GM12878 (cell line): ENCODE measurements around the gene NPB. TPM values are rescaled to one million over a fixed set of nuclear protein-coding genes. Genes with fewer than 3 reads are reported as not detected.

Experiments used
- ATF3 ChIP-seq: IDR thresholded peaks from 2 replicates; pipeline ENCODE4 v1.6.1; 2011; ENCODE audit warnings: low read depth, mild to moderate bottlenecking, low read length, moderate library complexity, borderline replicate concordance; ENCODE audit errors: extremely low read depth
- CBX5 ChIP-seq: sonication (generic); IDR thresholded peaks from 2 replicates; pipeline ENCODE4 v1.6.1; 2016; ENCODE audit warnings: low read depth, moderate library complexity, mild to moderate bottlenecking, inconsistent platforms
- EZH2 ChIP-seq: IDR thresholded peaks from 2 replicates; pipeline ENCODE4 v1.6.1; 2012; ENCODE audit warnings: low read depth, mild to moderate bottlenecking, control low read depth, inconsistent platforms, low read length, borderline replicate concordance; ENCODE audit not compliant: control insufficient read depth
- GATAD2B ChIP-seq: fragments of 450-650 bp; conservative IDR thresholded peaks from 2 replicates; pipeline ENCODE4 v1.6.1; 2017; ENCODE audit warnings: low read depth, mild to moderate bottlenecking, moderate library complexity
- HDAC2 ChIP-seq: fragments of 200-600 bp; sonication (generic); IDR thresholded peaks from 2 replicates; pipeline ENCODE4 v1.6.1; 2017
- HDGF ChIP-seq: fragments of 450-650 bp; IDR thresholded peaks from 2 replicates; pipeline ENCODE4 v1.6.1; 2016; ENCODE audit warnings: antibody characterized with exemption
- IRF4 ChIP-seq: IDR thresholded peaks from 2 replicates; pipeline ENCODE4 v1.6.1; 2011; ENCODE audit warnings: low read depth, low read length
- JUND ChIP-seq: IDR thresholded peaks from 2 replicates; pipeline ENCODE4 v1.6.1; 2012; ENCODE audit warnings: low read depth, mild to moderate bottlenecking, low read length, improper control_type of control experiment, moderate library complexity
- KAT2A ChIP-seq: conservative IDR thresholded peaks from 2 replicates; pipeline ENCODE4 v1.6.1; 2011; ENCODE audit warnings: low read depth, low read length; ENCODE audit not compliant: control insufficient read depth
- MEF2A ChIP-seq: IDR thresholded peaks from 2 replicates; pipeline ENCODE4 v1.6.1; 2011; ENCODE audit warnings: low read depth, mild to moderate bottlenecking, low read length, moderate library complexity; ENCODE audit not compliant: insufficient read depth
- MTA2 ChIP-seq: fragments of 450-650 bp; IDR thresholded peaks from 2 replicates; pipeline ENCODE4 v1.6.1; 2016; ENCODE audit warnings: low read depth, mild to moderate bottlenecking, moderate library complexity
- NFYB ChIP-seq: IDR thresholded peaks from 2 replicates; pipeline ENCODE4 v1.6.1; 2011; ENCODE audit warnings: low read depth, mild to moderate bottlenecking, low read length, improper control_type of control experiment, moderate library complexity; ENCODE audit not compliant: insufficient read depth
- PAX5 ChIP-seq: IDR thresholded peaks from 2 replicates; pipeline ENCODE4 v1.6.1; 2011; ENCODE audit warnings: low read depth, low read length, borderline replicate concordance
- PML ChIP-seq: IDR thresholded peaks from 2 replicates; pipeline ENCODE4 v1.6.1; 2012; ENCODE audit warnings: low read length, inconsistent platforms
- POLR2AphosphoS2 ChIP-seq: IDR thresholded peaks from 2 replicates; pipeline ENCODE4 v1.6.1; 2011; ENCODE audit warnings: low read depth, mild to moderate bottlenecking, low read length, improper control_type of control experiment, moderate library complexity
- RCOR1 ChIP-seq: conservative IDR thresholded peaks from 2 replicates; pipeline ENCODE4 v1.6.1; 2012; ENCODE audit warnings: low read depth, low read length, improper control_type of control experiment
- SIN3A ChIP-seq: IDR thresholded peaks from 2 replicates; pipeline ENCODE4 v1.6.1; 2012; ENCODE audit warnings: low read depth, low read length, improper control_type of control experiment
- TARDBP ChIP-seq: IDR thresholded peaks from 2 replicates; pipeline ENCODE4 v1.6.1; 2016; ENCODE audit warnings: borderline replicate concordance
- USF2 ChIP-seq: IDR thresholded peaks from 2 replicates; pipeline ENCODE4 v1.6.1; 2011; ENCODE audit warnings: low read depth, low read length, improper control_type of control experiment, borderline replicate concordance
- YBX1 ChIP-seq: fragments of 450-650 bp; IDR thresholded peaks from 2 replicates; pipeline ENCODE4 v1.6.1; 2016; ENCODE audit warnings: antibody characterized with exemption
- ZNF207 ChIP-seq: fragments of 450-650 bp; IDR thresholded peaks from 2 replicates; pipeline ENCODE4 v1.6.1; 2014; ENCODE audit warnings: antibody characterized with exemption, mild to moderate bottlenecking, borderline replicate concordance
- ZSCAN29 ChIP-seq: fragments of 450-650 bp; IDR thresholded peaks from 2 replicates; pipeline ENCODE4 v1.6.1; 2017; ENCODE audit warnings: mild to moderate bottlenecking, moderate library complexity
- polyA plus RNA-seq, 11 experiments: library from polyadenylated mRNA; depleted of rRNA in 4 of 11; unstranded in 6 of 11; stranded (reverse) in 5 of 11; fragments of >200 nt; fragmentation: Nextera tagmentation in 4 of 11; fragmentation: Illumina TruSeq in 1 of 11; extraction: Ambion mirVana in 4 of 11; extraction: Trizol in 1 of 11; gene quantifications; 1 replicate in 1 of 11; 2 replicates in 10 of 11; pipeline versions ENCODE4 v1.2.1 to v1.2.3, GENCODE V29; 2011 to 2016; ENCODE audit warnings: inconsistent platforms in 2 of 11, missing spikeins in 2 of 11, low read depth in 1 of 11
- total RNA-seq, 4 experiments: library from RNA; depleted of rRNA in 3 of 4; stranded (reverse); fragments of >200 nt in 3 of 4; fragmentation: Illumina TruSeq in 1 of 4; extraction: Trizol in 1 of 4; gene quantifications; 2 replicates each; pipeline versions ENCODE4 v1.2.1 to v1.2.3, GENCODE V29; 2013 to 2021
- TF ChIP-seq, protein P1 (sequence below): fragments of 450-650 bp; IDR thresholded peaks from 2 replicates; pipeline ENCODE4 v1.6.1; 2017; ENCODE audit warnings: low read depth, mild to moderate bottlenecking, moderate library complexity
- TF ChIP-seq, protein P2 (sequence below): IDR thresholded peaks from 2 replicates; pipeline ENCODE4 v1.6.1; 2012; ENCODE audit warnings: mild to moderate bottlenecking, low read depth, low read length
- TF ChIP-seq, protein P3 (sequence below): IDR thresholded peaks from 2 replicates; pipeline ENCODE4 v1.6.1; 2012; ENCODE audit warnings: low read depth, low read length, improper control_type of control experiment

The NPB gene
- total and polyA plus RNA-seq, 10 of the 15 experiments (the other 5 are each of a cell fraction or from before 2014, with no cell fraction given): 0.03 to 0.40 (median 0.15) TPM; not detected in 2

GRCh38 chr17:81859906-81860755, 41.9 kb upstream of the NPB start, which contains the start of gene P4HB (continued):
- TF ChIP-seq ATF3: no peak
- TF ChIP-seq PAX5: peak; percentile 9; the same call in 1 of the 2 replicates
- peak; percentile 78; the same call in 1 of the 2 replicates for TF ChIP-seq POLR2AphosphoS2
- TF ChIP-seq CBX5: no peak
- peak; percentile 75 for TF ChIP-seq SIN3A
- TF ChIP-seq ZNF207: peak; percentile 73
- TF ChIP-seq HDAC2: no peak
- TF ChIP-seq, protein P1, sequence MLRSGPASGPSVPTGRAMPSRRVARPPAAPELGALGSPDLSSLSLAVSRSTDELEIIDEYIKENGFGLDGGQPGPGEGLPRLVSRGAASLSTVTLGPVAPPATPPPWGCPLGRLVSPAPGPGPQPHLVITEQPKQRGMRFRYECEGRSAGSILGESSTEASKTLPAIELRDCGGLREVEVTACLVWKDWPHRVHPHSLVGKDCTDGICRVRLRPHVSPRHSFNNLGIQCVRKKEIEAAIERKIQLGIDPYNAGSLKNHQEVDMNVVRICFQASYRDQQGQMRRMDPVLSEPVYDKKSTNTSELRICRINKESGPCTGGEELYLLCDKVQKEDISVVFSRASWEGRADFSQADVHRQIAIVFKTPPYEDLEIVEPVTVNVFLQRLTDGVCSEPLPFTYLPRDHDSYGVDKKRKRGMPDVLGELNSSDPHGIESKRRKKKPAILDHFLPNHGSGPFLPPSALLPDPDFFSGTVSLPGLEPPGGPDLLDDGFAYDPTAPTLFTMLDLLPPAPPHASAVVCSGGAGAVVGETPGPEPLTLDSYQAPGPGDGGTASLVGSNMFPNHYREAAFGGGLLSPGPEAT: 0 out of 2 replicates have a peak, but pooled peaks have one; percentile 20
- TF ChIP-seq GATAD2B: peak; percentile 83
- no peak for TF ChIP-seq IRF4
- no peak for TF ChIP-seq MEF2A
- TF ChIP-seq, protein P2, sequence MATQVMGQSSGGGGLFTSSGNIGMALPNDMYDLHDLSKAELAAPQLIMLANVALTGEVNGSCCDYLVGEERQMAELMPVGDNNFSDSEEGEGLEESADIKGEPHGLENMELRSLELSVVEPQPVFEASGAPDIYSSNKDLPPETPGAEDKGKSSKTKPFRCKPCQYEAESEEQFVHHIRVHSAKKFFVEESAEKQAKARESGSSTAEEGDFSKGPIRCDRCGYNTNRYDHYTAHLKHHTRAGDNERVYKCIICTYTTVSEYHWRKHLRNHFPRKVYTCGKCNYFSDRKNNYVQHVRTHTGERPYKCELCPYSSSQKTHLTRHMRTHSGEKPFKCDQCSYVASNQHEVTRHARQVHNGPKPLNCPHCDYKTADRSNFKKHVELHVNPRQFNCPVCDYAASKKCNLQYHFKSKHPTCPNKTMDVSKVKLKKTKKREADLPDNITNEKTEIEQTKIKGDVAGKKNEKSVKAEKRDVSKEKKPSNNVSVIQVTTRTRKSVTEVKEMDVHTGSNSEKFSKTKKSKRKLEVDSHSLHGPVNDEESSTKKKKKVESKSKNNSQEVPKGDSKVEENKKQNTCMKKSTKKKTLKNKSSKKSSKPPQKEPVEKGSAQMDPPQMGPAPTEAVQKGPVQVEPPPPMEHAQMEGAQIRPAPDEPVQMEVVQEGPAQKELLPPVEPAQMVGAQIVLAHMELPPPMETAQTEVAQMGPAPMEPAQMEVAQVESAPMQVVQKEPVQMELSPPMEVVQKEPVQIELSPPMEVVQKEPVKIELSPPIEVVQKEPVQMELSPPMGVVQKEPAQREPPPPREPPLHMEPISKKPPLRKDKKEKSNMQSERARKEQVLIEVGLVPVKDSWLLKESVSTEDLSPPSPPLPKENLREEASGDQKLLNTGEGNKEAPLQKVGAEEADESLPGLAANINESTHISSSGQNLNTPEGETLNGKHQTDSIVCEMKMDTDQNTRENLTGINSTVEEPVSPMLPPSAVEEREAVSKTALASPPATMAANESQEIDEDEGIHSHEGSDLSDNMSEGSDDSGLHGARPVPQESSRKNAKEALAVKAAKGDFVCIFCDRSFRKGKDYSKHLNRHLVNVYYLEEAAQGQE: no peak
- no peak for TF ChIP-seq USF2
- TF ChIP-seq NFYB: no peak
- TF ChIP-seq EZH2: no peak
- TF ChIP-seq YBX1: no peak
- TF ChIP-seq RCOR1: no peak
- TF ChIP-seq ZSCAN29: no peak
- no peak for TF ChIP-seq JUND
- TF ChIP-seq HDGF: no peak
- TF ChIP-seq MTA2: no peak
- no peak for TF ChIP-seq PML
- no peak for TF ChIP-seq KAT2A
- TF ChIP-seq TARDBP: no peak
- TF ChIP-seq, protein P3, sequence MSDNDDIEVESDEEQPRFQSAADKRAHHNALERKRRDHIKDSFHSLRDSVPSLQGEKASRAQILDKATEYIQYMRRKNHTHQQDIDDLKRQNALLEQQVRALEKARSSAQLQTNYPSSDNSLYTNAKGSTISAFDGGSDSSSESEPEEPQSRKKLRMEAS: no peak
